ENCODE data around the gene SMARCD2.
"Not testable (repeated sequence)": the region's sequence is repeated elsewhere in the genome, so short reads cannot be mapped to it uniquely, and the experiment has no call there.

SMARCD2 gene

DNA sequence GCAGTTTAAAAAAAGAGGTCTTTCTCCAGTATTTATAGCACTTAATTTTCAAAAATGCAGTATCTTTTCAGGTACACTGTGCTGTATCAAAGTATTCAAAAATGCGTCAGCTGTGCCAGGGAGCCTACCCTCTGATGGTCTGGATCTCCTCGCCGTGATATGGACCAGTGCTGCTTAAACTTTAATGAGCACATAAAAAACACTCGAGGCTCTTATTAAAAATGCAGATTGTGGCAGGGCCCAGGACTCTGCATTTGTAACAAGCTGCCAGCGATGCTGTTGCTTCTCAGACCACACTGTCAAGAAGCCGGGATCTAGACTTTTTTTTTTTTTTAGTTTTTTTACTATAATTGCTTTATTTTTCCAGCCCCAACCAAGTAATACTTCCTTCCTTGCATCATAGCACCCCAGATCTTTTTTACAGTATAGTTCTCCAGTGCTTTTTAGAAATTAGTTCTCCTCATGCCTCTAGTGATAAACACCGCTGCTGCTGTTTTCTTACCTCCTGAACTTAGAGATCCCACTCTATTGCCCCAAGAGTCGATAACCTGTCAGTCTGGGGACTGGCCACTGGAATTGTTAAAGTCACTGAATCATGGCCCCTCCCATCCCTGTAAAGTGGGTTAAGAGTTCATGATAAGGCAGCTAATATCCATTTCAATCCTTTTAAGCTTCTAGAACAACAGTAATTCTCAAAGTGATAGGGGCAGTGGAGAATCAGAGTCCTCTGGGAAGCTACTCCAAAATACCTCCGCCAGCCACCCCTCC is 1.6 kb upstream of the SMARCD2 start:
- Histone ChIP-seq H3K23ac (ENCODE audit: low read length) (no peak overlapping the region), H3K18ac (ENCODE audit: low read length) (no peak overlapping the region), H3K79me2 (ENCODE audit: control insufficient read depth, insufficient read depth, low read length, poor library complexity) (peaks cover 19% of the 10 kb centered on the region), H3K4ac (ENCODE audit: low read depth, low read length) (no peak overlapping the region), H3K9ac (ENCODE audit: low read length) (no peak overlapping the region), H4K91ac (ENCODE audit: low read depth, low read length) (no peak overlapping the region), H2AFZ (ENCODE audit: insufficient read depth, low read length, poor library complexity) (no peak overlapping the region), H2BK5ac (ENCODE audit: low read depth, low read length, poor library complexity) (no peak overlapping the region), H3K4me1 (ENCODE audit: control insufficient read depth in 1 of 2, insufficient read depth in 2 of 2, low read length in 2 of 2) (peaks cover 14 to 21% of the 10 kb centered on the region in 2 experiments), H3K14ac (ENCODE audit: low read length) (no peak overlapping the region), H3K4me2 (ENCODE audit: low read length) (no peak overlapping the region), H3K79me1 (ENCODE audit: low read length) (peaks cover 14% of the 10 kb centered on the region), H2BK120ac (ENCODE audit: insufficient read depth, low read length, poor library complexity) (no peak overlapping the region), H3K27me3 (ENCODE audit: insufficient read depth, low read length) (no peaks in the 10 kb centered on the region), H3K27ac (ENCODE audit: low read depth, low read length) (no peak overlapping the region), H3K36me3 (ENCODE audit: control insufficient read depth in 1 of 2, insufficient read depth in 2 of 2, low read length in 2 of 2) (no peaks in the 10 kb centered on the region), H4K12ac (ENCODE audit: low read depth, low read length) (no peak overlapping the region), H3K9me3 (ENCODE audit: insufficient read depth, low read depth, low read length) (peaks cover 12% of the 10 kb centered on the region), H4K8ac (ENCODE audit: low read depth, low read length) (no peak overlapping the region), H2BK12ac (ENCODE audit: low read length) (no peak overlapping the region), H2AK5ac (ENCODE audit: low read length) (no peak overlapping the region), H3K4me3 (ENCODE audit: low read depth, low read length) (no peak overlapping the region)
- no peak for DNase-seq
- WGBS (ENCODE audit: extremely low coverage, insufficient coverage, insufficient read length) = no CpG with 5 or more reads among the region's 9 CpGs

DNA sequence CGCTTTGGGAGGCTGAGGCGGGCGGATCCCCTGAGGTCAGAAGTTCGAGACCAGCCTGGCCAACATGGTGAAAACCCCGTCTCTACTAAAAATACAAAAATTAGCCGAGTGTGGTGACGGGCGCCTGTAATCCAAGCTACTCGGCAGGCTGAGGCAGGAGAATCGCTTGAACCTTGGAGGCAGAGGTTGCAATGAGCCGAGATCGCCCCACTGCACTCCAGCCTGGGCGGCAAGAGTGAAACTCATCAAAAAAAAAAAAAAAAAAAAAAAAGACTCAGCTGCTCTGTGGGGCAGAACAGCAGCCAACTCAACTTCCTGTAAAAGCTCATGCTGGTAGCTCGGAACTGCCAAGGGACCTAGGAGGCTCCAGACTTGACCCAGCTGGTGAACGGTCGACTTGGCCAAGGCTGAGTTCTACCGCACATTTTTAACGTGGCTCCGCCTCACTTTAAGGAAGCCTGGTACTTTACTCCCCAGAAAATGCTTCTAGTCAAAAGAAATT is 953 bp upstream of the SMARCD2 start:
- H3K9ac ChIP-seq (ENCODE audit: low read length); H3K23ac ChIP-seq (ENCODE audit: low read length); H3K18ac ChIP-seq (ENCODE audit: low read length); H3K27me3 ChIP-seq (ENCODE audit: insufficient read depth, low read length); H2AK5ac ChIP-seq (ENCODE audit: low read length); H3K36me3 ChIP-seq (ENCODE audit: control insufficient read depth in 1 of 2, insufficient read depth in 2 of 2, low read length in 2 of 2); H2BK12ac ChIP-seq (ENCODE audit: low read length); H2BK5ac ChIP-seq (ENCODE audit: low read depth, low read length, poor library complexity); H3K9me3 ChIP-seq (ENCODE audit: insufficient read depth, low read depth, low read length); H3K27ac ChIP-seq (ENCODE audit: low read depth, low read length): not testable (repeated sequence)
- Histone ChIP-seq H3K79me2 (ENCODE audit: control insufficient read depth, insufficient read depth, low read length, poor library complexity) (peaks cover 21% of the 10 kb centered on the region), H2BK120ac (ENCODE audit: insufficient read depth, low read length, poor library complexity) (peak overlapping the region; percentile 65), H4K91ac (ENCODE audit: low read depth, low read length) (peak overlapping the region; percentile 67), H3K79me1 (ENCODE audit: low read length) (peaks cover 11% of the 10 kb centered on the region), H3K4me3 (ENCODE audit: low read depth, low read length) (peak overlapping the region; percentile 69), H3K4me1 (ENCODE audit: control insufficient read depth in 1 of 2, insufficient read depth in 2 of 2, low read length in 2 of 2) (peaks cover 18 to 24% of the 10 kb centered on the region in 2 experiments), H4K12ac (ENCODE audit: low read depth, low read length) (peak overlapping the region; percentile 84), H3K14ac (ENCODE audit: low read length) (peak overlapping the region; percentile 37), H4K8ac (ENCODE audit: low read depth, low read length) (peak overlapping the region; percentile 96), H3K4ac (ENCODE audit: low read depth, low read length) (peak overlapping the region; percentile 61), H3K4me2 (ENCODE audit: low read length) (peak overlapping the region; percentile 77), H2AFZ (ENCODE audit: insufficient read depth, low read length, poor library complexity) (peak overlapping the region; percentile 80)
- no CpG with 5 or more reads among the region's 19 CpGs for WGBS (ENCODE audit: extremely low coverage, insufficient coverage, insufficient read length)
- peak; percentile 69 to 84 for DNase-seq

DNA sequence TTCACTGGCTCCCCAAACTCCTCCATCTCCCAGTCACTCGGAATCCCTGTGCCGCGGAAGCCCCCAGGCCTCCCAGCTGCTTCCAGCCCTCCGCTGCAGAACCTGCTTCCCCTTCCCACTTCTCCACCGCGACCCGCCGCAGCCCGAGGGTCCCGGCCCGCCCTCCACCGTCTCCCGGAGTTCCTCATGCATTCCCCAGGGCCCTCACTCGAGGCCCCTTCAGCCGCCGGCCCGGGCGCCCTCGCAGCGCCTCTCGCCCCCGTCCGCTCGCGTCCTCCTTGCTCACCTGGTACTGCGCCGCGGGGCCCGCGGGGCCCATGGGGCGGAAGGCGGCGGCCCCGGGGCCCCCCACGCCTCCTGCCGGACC is 329 bp downstream of the SMARCD2 start:
- H3K4me3 ChIP-seq (ENCODE audit: low read depth, low read length) = peak overlapping the region; percentile 84
- peak overlapping the region; percentile 77 for H3K18ac ChIP-seq (ENCODE audit: low read length)
- peaks cover 30% of the 10 kb centered on the region for H3K79me2 ChIP-seq (ENCODE audit: control insufficient read depth, insufficient read depth, low read length, poor library complexity)
- H2BK12ac ChIP-seq (ENCODE audit: low read length) = no peak overlapping the region
- peak overlapping the region; percentile 70 for H4K91ac ChIP-seq (ENCODE audit: low read depth, low read length)
- peaks cover 4% of the 10 kb centered on the region for H3K9me3 ChIP-seq (ENCODE audit: insufficient read depth, low read depth, low read length)
- peak overlapping the region; percentile 73 for H2BK5ac ChIP-seq (ENCODE audit: low read depth, low read length, poor library complexity)
- peak overlapping the region; percentile 64 for H3K4ac ChIP-seq (ENCODE audit: low read depth, low read length)
- peak overlapping the region; percentile 56 for H2AK5ac ChIP-seq (ENCODE audit: low read length)
- H3K36me3 ChIP-seq (ENCODE audit: control insufficient read depth in 1 of 2, insufficient read depth in 2 of 2, low read length in 2 of 2) = peaks cover 0 to 5% of the 10 kb centered on the region in 2 experiments
- no peak for DNase-seq
- H3K27me3 ChIP-seq (ENCODE audit: insufficient read depth, low read length) = no peaks in the 10 kb centered on the region
- H4K12ac ChIP-seq (ENCODE audit: low read depth, low read length) = peak overlapping the region; percentile 41
- peak overlapping the region; percentile 72 for H3K9ac ChIP-seq (ENCODE audit: low read length)
- peaks cover 25 to 29% of the 10 kb centered on the region in 2 experiments for H3K4me1 ChIP-seq (ENCODE audit: control insufficient read depth in 1 of 2, insufficient read depth in 2 of 2, low read length in 2 of 2)
- H2BK120ac ChIP-seq (ENCODE audit: insufficient read depth, low read length, poor library complexity) = peak overlapping the region; percentile 61
- peak overlapping the region; percentile 77 for H3K14ac ChIP-seq (ENCODE audit: low read length)
- H3K27ac ChIP-seq (ENCODE audit: low read depth, low read length) = peak overlapping the region; percentile 81
- no peak overlapping the region for H3K23ac ChIP-seq (ENCODE audit: low read length)
- peak overlapping the region; percentile 83 for H3K4me2 ChIP-seq (ENCODE audit: low read length)
- peaks cover 11% of the 10 kb centered on the region for H3K79me1 ChIP-seq (ENCODE audit: low read length)
- no CpG with 5 or more reads among the region's 36 CpGs for WGBS (ENCODE audit: extremely low coverage, insufficient coverage, insufficient read length)
- peak overlapping the region; percentile 66 for H2AFZ ChIP-seq (ENCODE audit: insufficient read depth, low read length, poor library complexity)
- peak overlapping the region; percentile 43 for H4K8ac ChIP-seq (ENCODE audit: low read depth, low read length)

DNA sequence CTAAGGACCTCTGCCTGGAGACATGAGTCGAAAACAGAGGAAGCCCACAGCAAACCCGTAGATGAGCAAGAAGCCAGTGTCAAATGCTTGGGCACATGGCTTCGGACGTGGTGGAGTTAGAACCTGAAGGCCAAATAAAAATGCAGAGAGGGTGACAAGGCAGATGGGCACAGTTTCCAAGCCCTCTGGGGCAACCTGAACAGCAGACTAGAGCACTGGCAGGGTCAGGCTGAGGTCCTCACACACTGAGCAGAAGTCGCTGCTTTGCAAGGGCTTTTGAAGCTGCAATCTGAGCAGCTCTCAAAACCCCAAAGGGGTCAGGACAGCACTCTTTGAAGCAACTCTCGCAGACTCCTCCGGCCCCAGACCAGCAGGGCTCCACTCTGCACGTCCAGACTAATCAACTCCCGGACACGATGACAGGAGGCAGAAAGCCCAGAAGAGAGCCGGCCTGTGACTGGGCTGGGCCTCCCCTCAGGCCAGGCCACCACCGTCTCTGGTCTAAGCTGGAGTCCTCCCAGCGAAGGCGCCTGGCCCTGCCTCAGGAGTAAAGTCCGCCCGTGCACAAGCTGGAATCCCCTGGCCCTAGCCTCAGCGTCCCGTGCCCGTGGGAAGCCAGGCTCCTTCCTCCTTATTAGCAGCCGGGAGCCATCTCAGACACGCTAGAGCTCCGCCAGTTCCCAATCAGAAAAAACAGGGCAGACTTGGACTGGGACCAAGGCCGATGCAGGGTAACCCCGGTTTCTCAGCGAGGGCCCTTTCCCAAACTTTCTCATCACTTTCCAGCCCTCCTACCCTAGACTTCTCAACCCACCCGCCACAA is 924 bp downstream of the SMARCD2 start:
- peaks cover 30% of the 10 kb centered on the region for H3K79me2 ChIP-seq (ENCODE audit: control insufficient read depth, insufficient read depth, low read length, poor library complexity)
- peak; percentile 59 to 71 for DNase-seq
- H2BK120ac ChIP-seq (ENCODE audit: insufficient read depth, low read length, poor library complexity) = no peak overlapping the region
- H2BK5ac ChIP-seq (ENCODE audit: low read depth, low read length, poor library complexity) = no peak overlapping the region
- H3K9ac ChIP-seq (ENCODE audit: low read length) = peak overlapping the region; percentile 72
- H4K91ac ChIP-seq (ENCODE audit: low read depth, low read length) = peak overlapping the region; percentile 70
- H3K27me3 ChIP-seq (ENCODE audit: insufficient read depth, low read length) = no peaks in the 10 kb centered on the region
- H3K4me3 ChIP-seq (ENCODE audit: low read depth, low read length) = peak overlapping the region; percentile 84
- H2AK5ac ChIP-seq (ENCODE audit: low read length) = no peak overlapping the region
- peak overlapping the region; percentile 43 for H4K8ac ChIP-seq (ENCODE audit: low read depth, low read length)
- H3K27ac ChIP-seq (ENCODE audit: low read depth, low read length) = peak overlapping the region; percentile 81
- H3K18ac ChIP-seq (ENCODE audit: low read length) = peak overlapping the region; percentile 77
- peaks cover 4% of the 10 kb centered on the region for H3K9me3 ChIP-seq (ENCODE audit: insufficient read depth, low read depth, low read length)
- H3K4me1 ChIP-seq (ENCODE audit: control insufficient read depth in 1 of 2, insufficient read depth in 2 of 2, low read length in 2 of 2) = peaks cover 25 to 29% of the 10 kb centered on the region in 2 experiments
- H4K12ac ChIP-seq (ENCODE audit: low read depth, low read length) = peak overlapping the region; percentile 41
- H3K4me2 ChIP-seq (ENCODE audit: low read length) = peak overlapping the region; percentile 83
- H3K4ac ChIP-seq (ENCODE audit: low read depth, low read length) = peak overlapping the region; percentile 64
- peak overlapping the region; percentile 77 for H3K14ac ChIP-seq (ENCODE audit: low read length)
- no CpG with 5 or more reads among the region's 26 CpGs for WGBS (ENCODE audit: extremely low coverage, insufficient coverage, insufficient read length)
- peak overlapping the region; percentile 33 for H3K23ac ChIP-seq (ENCODE audit: low read length)
- peak overlapping the region; percentile 66 for H2AFZ ChIP-seq (ENCODE audit: insufficient read depth, low read length, poor library complexity)
- peaks cover 11% of the 10 kb centered on the region for H3K79me1 ChIP-seq (ENCODE audit: low read length)
- H2BK12ac ChIP-seq (ENCODE audit: low read length) = no peak overlapping the region
- peaks cover 5 to 9% of the 10 kb centered on the region in 2 experiments for H3K36me3 ChIP-seq (ENCODE audit: control insufficient read depth in 1 of 2, insufficient read depth in 2 of 2, low read length in 2 of 2)
